LNCAP (cell line): ENCODE measurements around the gene AP1S1.

Experiments
- TF ChIP-seq, protein P1 (sequence below): fragments of 450-650 bp; IDR thresholded peaks from 2 replicates; pipeline ENCODE4 v1.5.1; 2017; ENCODE audit warnings: mild to moderate bottlenecking

AP1S1 gene

GRCh38 chr7:101121991-101122932, 32.0 kb upstream of the AP1S1 start:
- TF ChIP-seq, protein P1, sequence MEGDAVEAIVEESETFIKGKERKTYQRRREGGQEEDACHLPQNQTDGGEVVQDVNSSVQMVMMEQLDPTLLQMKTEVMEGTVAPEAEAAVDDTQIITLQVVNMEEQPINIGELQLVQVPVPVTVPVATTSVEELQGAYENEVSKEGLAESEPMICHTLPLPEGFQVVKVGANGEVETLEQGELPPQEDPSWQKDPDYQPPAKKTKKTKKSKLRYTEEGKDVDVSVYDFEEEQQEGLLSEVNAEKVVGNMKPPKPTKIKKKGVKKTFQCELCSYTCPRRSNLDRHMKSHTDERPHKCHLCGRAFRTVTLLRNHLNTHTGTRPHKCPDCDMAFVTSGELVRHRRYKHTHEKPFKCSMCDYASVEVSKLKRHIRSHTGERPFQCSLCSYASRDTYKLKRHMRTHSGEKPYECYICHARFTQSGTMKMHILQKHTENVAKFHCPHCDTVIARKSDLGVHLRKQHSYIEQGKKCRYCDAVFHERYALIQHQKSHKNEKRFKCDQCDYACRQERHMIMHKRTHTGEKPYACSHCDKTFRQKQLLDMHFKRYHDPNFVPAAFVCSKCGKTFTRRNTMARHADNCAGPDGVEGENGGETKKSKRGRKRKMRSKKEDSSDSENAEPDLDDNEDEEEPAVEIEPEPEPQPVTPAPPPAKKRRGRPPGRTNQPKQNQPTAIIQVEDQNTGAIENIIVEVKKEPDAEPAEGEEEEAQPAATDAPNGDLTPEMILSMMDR: no peak

DNA sequence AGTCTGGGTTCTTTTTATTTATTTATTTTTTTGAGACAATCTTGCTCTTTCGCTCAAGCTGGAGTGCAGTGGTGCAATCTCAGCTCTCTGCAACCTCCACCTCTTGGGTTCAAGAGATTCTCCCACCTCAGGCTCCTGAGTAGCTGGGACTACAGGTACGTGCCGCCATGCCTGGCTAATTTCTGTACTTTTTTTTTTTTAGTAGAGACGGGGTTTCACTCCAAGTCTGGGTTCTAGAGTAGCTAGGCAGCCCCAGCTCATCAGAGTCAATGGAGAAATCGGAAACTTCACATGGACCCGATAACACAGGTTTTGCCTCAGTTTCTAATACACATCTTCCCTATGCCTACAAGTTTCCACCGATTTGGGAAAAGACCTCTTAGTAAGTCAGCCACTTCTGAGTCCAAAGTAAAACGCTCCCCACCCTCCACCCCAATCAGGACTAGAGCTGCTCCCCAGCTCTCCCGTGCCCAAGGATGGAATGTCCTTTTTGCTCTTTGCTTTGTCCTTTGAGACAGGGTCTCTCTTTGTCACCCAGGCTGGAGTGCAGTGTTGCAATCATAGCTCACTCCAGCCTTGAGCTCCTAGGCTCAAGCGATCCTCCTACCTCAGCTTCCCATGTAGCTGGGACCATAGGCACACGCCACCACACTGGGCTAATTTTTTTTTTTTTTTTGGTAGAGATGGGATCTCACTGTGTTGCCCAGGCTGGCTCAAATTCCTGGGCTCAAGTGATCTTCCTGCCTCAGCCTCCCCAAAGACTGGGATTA, 31.2 kb upstream of the AP1S1 start:
- TF ChIP-seq, protein P1: no peak

DNA sequence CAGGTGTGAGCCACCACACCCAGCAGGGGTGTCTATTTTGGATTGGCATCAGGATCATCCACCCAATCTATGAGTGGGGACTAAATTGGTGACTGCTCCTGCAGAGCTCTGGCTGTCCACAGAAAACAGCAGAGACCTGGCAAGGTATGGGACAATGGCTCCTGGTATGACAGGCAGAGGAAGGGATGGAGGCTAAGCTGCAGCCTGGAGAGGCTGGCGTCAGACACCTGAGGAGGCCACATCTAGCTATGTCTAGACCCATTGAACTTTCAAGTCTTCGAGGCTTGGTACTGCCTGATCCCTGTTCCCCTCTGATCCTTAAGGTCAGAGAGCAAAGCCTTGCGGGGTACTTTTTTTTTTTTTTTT, 30.6 kb upstream of the AP1S1 start:
- TF ChIP-seq, protein P1: no peak

DNA sequence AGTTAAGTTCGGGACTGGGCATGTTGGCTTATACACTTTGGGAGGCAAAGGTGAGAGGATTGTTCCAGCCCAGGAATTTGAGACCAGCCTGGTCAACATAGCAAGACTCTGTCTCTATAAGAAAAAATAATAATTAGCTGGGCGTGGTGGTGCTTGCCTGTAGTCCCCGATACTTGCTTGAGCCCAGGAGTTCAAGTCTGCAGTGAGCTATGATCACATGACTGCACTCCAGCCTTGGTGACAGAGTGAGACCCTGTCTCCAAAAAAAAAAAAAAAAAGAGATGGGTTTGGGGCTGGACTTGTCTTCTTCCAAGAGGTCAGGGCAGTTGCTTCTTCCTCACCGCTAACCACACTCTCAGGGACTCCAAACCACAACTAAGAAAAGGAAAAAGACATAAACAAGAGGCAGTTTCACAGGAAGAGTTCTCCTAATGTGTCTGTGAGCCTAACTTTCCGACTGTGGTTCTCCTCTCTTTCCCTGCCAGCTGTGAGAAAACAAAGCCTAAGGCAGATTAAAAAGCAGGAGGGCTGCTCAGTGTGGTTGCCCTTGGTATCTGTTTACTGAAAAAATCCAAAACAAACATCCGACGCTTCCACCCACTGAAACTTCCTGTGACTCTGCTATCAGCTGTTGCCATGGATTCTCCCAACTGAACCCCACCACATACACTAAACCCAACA, 29.8 kb upstream of the AP1S1 start:
- TF ChIP-seq, protein P1: no peak

- TF ChIP-seq, protein P1: no peak
Observed at GRCh38 chr7:101125989-101126650, 28.2 kb upstream of the AP1S1 start.

GRCh38 chr7:101126651-101127459, 27.4 kb upstream of the AP1S1 start, which contains the start of gene SERPINE1:
Gene SERPINE1 (plus strand): TSS chr7:101127104. CDS start chr7:101128394, 1,290 bp downstream.
- TF ChIP-seq, protein P1: no peak
